PC-9 (cell line): Measurements from ENCODE around the gene CEACAM6. TPM values are rescaled to one million over a fixed set of nuclear protein-coding genes. Genes with fewer than 3 reads are reported as not detected.

Experiments
- Bru-seq: library from RNA; stranded (reverse); fragments of 400-500 nt; gene quantifications from one replicate; lab custom pipeline; 2021; lab: Mats Ljungman, UMichigan
- BruChase-seq, 2 experiments: library from RNA; stranded (reverse); fragments of 400-500 nt; gene quantifications; one replicate each; lab custom pipeline; 2021; lab: Mats Ljungman, UMichigan
- BruUV-seq: library from RNA; stranded (reverse); fragments of 400-500 nt; replicated peaks from 2 replicates; lab custom pipeline; 2021; lab: Mats Ljungman, UMichigan
- CTCF ChIA-PET: fragments of 300-600 bp; sonication (Branson Sonifier 250); formaldehyde crosslinking; loops from one replicate; lab custom pipeline; 2022; ENCODE audit warnings: antibody characterized with exemption; lab: Charles Lee
- POLR2A ChIA-PET: fragments of 300-600 bp; sonication (Branson Sonifier 250); formaldehyde crosslinking; loops from one replicate; lab custom pipeline; 2022; ENCODE audit warnings: antibody characterized with exemption; ENCODE audit not compliant: unreplicated experiment; lab: Charles Lee
- DNase-seq, 2 experiments: peaks; one replicate each; pipeline versions ENCODE4 v3.0.0 to v3.0.0-alpha.2; 2015 to 2022; ENCODE audit warnings: mixed read lengths in 1 of 2
- H2AFZ ChIP-seq: fragments of 200-600 bp; sonication (generic); 2 replicates; pipeline ENCODE4 v1.8.1; 2017; ENCODE audit warnings: antibody characterized with exemption
- H3F3A ChIP-seq: fragments of 200-600 bp; sonication (generic); 2 replicates; pipeline ENCODE4 v1.8.1; 2017; ENCODE audit warnings: antibody characterized with exemption, mild to moderate bottlenecking, low read depth; ENCODE audit not compliant: insufficient read depth
- H3K27ac ChIP-seq: fragments of 200-600 bp; sonication (generic); 2 replicates; pipeline ENCODE4 v1.6.1; 2016; ENCODE audit warnings: mixed run types
- H3K27me3 ChIP-seq: fragments of 200-600 bp; sonication (generic); 2 replicates; pipeline ENCODE4 v1.6.1; 2016; ENCODE audit warnings: low read depth, mixed run types; ENCODE audit not compliant: insufficient read depth
- H3K36me3 ChIP-seq: fragments of 200-600 bp; sonication (generic); 2 replicates; pipeline ENCODE4 v1.6.1; 2016; ENCODE audit warnings: low read depth, mixed run types
- H3K4me1 ChIP-seq: fragments of 200-600 bp; sonication (generic); replicated peaks from 2 replicates; pipeline ENCODE4 v1.6.1; 2016; ENCODE audit warnings: mixed run types; ENCODE audit not compliant: insufficient read depth
- H3K4me2 ChIP-seq: fragments of 200-600 bp; sonication (generic); 2 replicates; pipeline ENCODE4 v1.6.1; 2017; ENCODE audit warnings: mixed run types
- H3K4me3 ChIP-seq: fragments of 200-600 bp; sonication (generic); 2 replicates; pipeline ENCODE4 v1.6.1; 2016; ENCODE audit warnings: mixed run types
- H3K79me2 ChIP-seq: fragments of 200-600 bp; sonication (generic); 2 replicates; pipeline ENCODE4 v1.6.1; 2017; ENCODE audit warnings: low read depth, mixed run types
- H3K9me2 ChIP-seq: fragments of 200-600 bp; sonication (generic); 2 replicates; pipeline ENCODE4 v1.8.1; 2017; ENCODE audit warnings: mild to moderate bottlenecking; ENCODE audit not compliant: insufficient read depth
- H3K9me3 ChIP-seq: fragments of 200-600 bp; sonication (generic); 2 replicates; pipeline ENCODE4 v1.8.1; 2016; ENCODE audit warnings: low read depth; ENCODE audit not compliant: insufficient read depth
- H4K20me1 ChIP-seq: fragments of 200-600 bp; sonication (generic); 2 replicates; pipeline ENCODE4 v1.8.1; 2017; ENCODE audit not compliant: insufficient read depth
- EZH2 ChIP-seq: fragments of 200-600 bp; sonication (generic); IDR thresholded peaks from 2 replicates; pipeline ENCODE4 v1.8.0; 2017; ENCODE audit warnings: antibody characterized with exemption, low read depth
- intact Hi-C: fragments of 100-400 bp; cut with micrococcal nuclease; formaldehyde crosslinking; loops from one replicate; pipeline ENCODE4 v1.10.0; 2022; ENCODE audit not compliant: unreplicated experiment
- long read RNA-seq: library from polyadenylated mRNA; stranded (forward); transcript quantifications from one replicate; pipeline ENCODE4 v2.0.0, GENCODE V29; 2022
- total RNA-seq: library from RNA; stranded (reverse); gene quantifications from 2 replicates; pipeline ENCODE4 v1.2.3, GENCODE V29; 2021
- TF ChIP-seq, protein P1 (sequence below): fragments of 200-600 bp; sonication (generic); conservative IDR thresholded peaks from 2 replicates; pipeline ENCODE4 v1.6.1; 2017; ENCODE audit warnings: mixed run types, antibody characterized with exemption, mild to moderate bottlenecking, moderate library complexity

Gene CEACAM6
- total RNA-seq (265 and 468 TPM in 2 replicates), Bru-seq, nascent RNA (percentile 91 among the genes with signal in this experiment), BruChase-seq, experiment 1, labeled RNA remaining after a 2-hour chase (percentile 95 among the genes with signal in this experiment), BruChase-seq, experiment 2, labeled RNA remaining after a 6-hour chase (percentile 99 among the genes with signal in this experiment)
- long read RNA-seq, transcript CEACAM6-201 (6 exons, 2,700 nt), result major isoform, 1,455 of 1,578 reads
- long read RNA-seq, partial matches to known transcripts, result 53 of 1,578 reads
- long read RNA-seq, other reads (novel, unspliced or antisense), result 70 of 1,578 reads

DNA sequence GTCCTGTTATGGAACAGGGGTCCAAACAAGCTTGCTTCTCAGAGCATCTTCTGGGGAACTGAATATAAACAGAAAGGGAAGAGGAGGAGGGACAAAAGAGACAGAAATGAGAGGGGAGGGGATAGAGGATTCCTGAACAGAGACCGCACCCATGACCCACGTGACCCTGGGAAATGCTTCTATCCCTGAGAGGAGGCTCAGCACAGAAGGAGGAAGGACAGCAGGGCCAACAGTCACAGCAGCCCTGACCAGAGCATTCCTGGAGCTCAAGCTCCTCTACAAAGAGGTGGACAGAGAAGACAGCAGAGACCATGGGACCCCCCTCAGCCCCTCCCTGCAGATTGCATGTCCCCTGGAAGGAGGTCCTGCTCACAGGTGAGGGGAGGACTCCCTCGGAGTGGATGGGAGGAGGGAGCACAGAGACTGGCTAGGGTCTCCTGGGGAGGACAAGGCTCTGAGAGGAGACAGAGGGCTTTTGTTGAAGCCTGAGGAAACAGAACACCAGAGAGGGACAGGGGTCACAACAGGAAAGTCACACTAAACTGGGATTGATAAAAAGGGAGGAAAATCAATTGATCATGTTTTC, at the start of gene CEACAM6:
Gene CEACAM6, plus strand, starts transcription at position 203 of the 586 bp plus-strand sequence. Its CDS starts 109 bp downstream, at position 312.
- Histone ChIP-seq H3K36me3 (peaks cover 38% of the 10 kb centered on the region), H3K4me3 (peak within 1 kb of the TSS; percentile 89), H3K4me2 (peak within 1 kb of the TSS; percentile 99), H4K20me1 (no peaks in the 10 kb centered on the region), H3K27ac (peak within 1 kb of the TSS; percentile 85), H3K4me1 (peaks cover 47% of the 10 kb centered on the region), H3F3A (peaks cover 47% of the 10 kb centered on the region), H3K9me2 (no peaks in the 10 kb centered on the region), H3K9me3 (no peaks in the 10 kb centered on the region), H2AFZ (no peak within 1 kb of the TSS), H3K27me3 (no peaks in the 10 kb centered on the region), H3K79me2 (peaks cover 59% of the 10 kb centered on the region)
- intact Hi-C loops, result loop anchor here (1.0 to 2.0 kb wide), 3 partner anchors 19 to 203 kb away; partner anchors contain the start of gene RABAC1
- TF ChIP-seq, protein P1, sequence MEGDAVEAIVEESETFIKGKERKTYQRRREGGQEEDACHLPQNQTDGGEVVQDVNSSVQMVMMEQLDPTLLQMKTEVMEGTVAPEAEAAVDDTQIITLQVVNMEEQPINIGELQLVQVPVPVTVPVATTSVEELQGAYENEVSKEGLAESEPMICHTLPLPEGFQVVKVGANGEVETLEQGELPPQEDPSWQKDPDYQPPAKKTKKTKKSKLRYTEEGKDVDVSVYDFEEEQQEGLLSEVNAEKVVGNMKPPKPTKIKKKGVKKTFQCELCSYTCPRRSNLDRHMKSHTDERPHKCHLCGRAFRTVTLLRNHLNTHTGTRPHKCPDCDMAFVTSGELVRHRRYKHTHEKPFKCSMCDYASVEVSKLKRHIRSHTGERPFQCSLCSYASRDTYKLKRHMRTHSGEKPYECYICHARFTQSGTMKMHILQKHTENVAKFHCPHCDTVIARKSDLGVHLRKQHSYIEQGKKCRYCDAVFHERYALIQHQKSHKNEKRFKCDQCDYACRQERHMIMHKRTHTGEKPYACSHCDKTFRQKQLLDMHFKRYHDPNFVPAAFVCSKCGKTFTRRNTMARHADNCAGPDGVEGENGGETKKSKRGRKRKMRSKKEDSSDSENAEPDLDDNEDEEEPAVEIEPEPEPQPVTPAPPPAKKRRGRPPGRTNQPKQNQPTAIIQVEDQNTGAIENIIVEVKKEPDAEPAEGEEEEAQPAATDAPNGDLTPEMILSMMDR, result no peak
- no peak for TF ChIP-seq EZH2
- DNase-seq, result peak; percentile 74 to 86
- TSS peak; percentile 48 for BruUV-seq
- POLR2A ChIA-PET, result interaction anchor here (0.5 to 1.4 kb wide), 9 partner anchors 12 to 283 kb away, joined by 3 to 10 read pairs (median 7); no protein-coding TSS in a partner anchor
- CTCF ChIA-PET, result interaction anchor here (0.6 to 4.2 kb wide), 9 partner anchors 9 to 421 kb away, joined by 3 to 50 read pairs (median 4); no protein-coding TSS in a partner anchor

DNA sequence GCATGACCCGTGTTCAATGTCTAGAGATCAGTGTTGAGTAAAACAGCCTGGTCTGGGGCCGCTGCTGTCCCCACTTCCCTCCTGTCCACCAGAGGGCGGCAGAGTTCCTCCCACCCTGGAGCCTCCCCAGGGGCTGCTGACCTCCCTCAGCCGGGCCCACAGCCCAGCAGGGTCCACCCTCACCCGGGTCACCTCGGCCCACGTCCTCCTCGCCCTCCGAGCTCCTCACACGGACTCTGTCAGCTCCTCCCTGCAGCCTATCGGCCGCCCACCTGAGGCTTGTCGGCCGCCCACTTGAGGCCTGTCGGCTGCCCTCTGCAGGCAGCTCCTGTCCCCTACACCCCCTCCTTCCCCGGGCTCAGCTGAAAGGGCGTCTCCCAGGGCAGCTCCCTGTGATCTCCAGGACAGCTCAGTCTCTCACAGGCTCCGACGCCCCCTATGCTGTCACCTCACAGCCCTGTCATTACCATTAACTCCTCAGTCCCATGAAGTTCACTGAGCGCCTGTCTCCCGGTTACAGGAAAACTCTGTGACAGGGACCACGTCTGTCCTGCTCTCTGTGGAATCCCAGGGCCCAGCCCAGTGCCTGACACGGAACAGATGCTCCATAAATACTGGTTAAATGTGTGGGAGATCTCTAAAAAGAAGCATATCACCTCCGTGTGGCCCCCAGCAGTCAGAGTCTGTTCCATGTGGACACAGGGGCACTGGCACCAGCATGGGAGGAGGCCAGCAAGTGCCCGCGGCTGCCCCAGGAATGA, 48.4 kb upstream of the CEACAM6 start:
- Histone ChIP-seq H3K27me3 (no peaks in the 10 kb centered on the region), H3F3A (no peaks in the 10 kb centered on the region), H3K27ac (no peak overlapping the region), H3K4me1 (peaks cover 18% of the 10 kb centered on the region), H3K9me2 (no peaks in the 10 kb centered on the region), H2AFZ (peak overlapping the region; percentile 81), H3K79me2 (no peaks in the 10 kb centered on the region), H3K4me3 (peak overlapping the region; percentile 60; the same call in 1 of the 2 replicates), H3K4me2 (peak overlapping the region; percentile 81), H3K36me3 (no peaks in the 10 kb centered on the region), H3K9me3 (no peaks in the 10 kb centered on the region), H4K20me1 (no peaks in the 10 kb centered on the region)
- ChIA-PET CTCF (interaction anchor here (0.5 to 1.4 kb wide), 18 partner anchors 16 to 99 kb away, joined by 3 to 24 read pairs (median 4); partner anchors contain the start of gene CEACAM6), POLR2A (no interaction called here)
- intact Hi-C loops, result loop anchor here (1.0 to 5.0 kb wide), 4 partner anchors 39 to 88 kb away; no protein-coding TSS in a partner anchor
- TF ChIP-seq EZH2, result no peak
- TF ChIP-seq, protein P1, result peak; percentile 99
- no TSS peak for BruUV-seq
- peak; percentile 69 to 81 for DNase-seq

DNA sequence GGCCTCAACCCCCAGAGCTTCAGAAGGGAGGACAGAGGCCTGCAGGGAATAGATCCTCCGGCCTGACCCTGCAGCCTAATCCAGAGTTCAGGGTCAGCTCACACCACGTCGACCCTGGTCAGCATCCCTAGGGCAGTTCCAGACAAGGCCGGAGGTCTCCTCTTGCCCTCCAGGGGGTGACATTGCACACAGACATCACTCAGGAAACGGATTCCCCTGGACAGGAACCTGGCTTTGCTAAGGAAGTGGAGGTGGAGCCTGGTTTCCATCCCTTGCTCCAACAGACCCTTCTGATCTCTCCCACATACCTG, 47.9 kb upstream of the CEACAM6 start:
- ChIA-PET CTCF (interaction anchor here (0.5 to 1.4 kb wide), 17 partner anchors 15 to 125 kb away, joined by 3 to 24 read pairs (median 4); no protein-coding TSS in a partner anchor), POLR2A (no interaction called here)
- no peaks in the 10 kb centered on the region for H3K9me2 ChIP-seq
- DNase-seq, result no peak
- TF ChIP-seq, protein P1, result no peak
- TF ChIP-seq EZH2, result no peak
- peak overlapping the region; percentile 81 for H3K4me2 ChIP-seq
- no peaks in the 10 kb centered on the region for H4K20me1 ChIP-seq
- H2AFZ ChIP-seq, result no peak overlapping the region
- no TSS peak for BruUV-seq
- no peaks in the 10 kb centered on the region for H3K9me3 ChIP-seq
- H3F3A ChIP-seq, result no peaks in the 10 kb centered on the region
- no peak overlapping the region for H3K27ac ChIP-seq
- no peak overlapping the region for H3K4me3 ChIP-seq
- H3K79me2 ChIP-seq, result no peaks in the 10 kb centered on the region
- H3K27me3 ChIP-seq, result no peaks in the 10 kb centered on the region
- H3K4me1 ChIP-seq, result peaks cover 12% of the 10 kb centered on the region
- H3K36me3 ChIP-seq, result no peaks in the 10 kb centered on the region
- intact Hi-C loops, result loop anchor here (2.0 to 5.0 kb wide), 2 partner anchors 65 to 87 kb away; no protein-coding TSS in a partner anchor
